Upper lobe of left lung (tissue), 6 donors: ENCODE measurements around the gene CRYBA1. TPM values are rescaled to one million over a fixed set of nuclear protein-coding genes. Genes with fewer than 3 reads are reported as not detected.

Experiments
- ATAC-seq, 2 donors: fragments of 200-7000 bp; cut with Tn5 transposase; one replicate each; pipeline ENCODE4 v1.9.1; 2022; ENCODE audit warnings: mild to moderate bottlenecking in 2 of 2, moderate library complexity in 2 of 2; ENCODE audit not compliant: low FRiP score in 2 of 2
- DNase-seq, 2 donors: peaks; one replicate each; pipeline ENCODE4 v3.0.0-alpha.2; 2019 to 2020
- H3K27ac ChIP-seq, 4 donors: fragments of 200-600 bp; sonication (generic); one replicate each; pipeline ENCODE4 v1.5.1; 2016 to 2019
- H3K27me3 ChIP-seq, 4 donors: fragments of 200-600 bp; sonication (generic); one replicate each; pipeline ENCODE4 v1.5.1; 2017 to 2019
- H3K36me3 ChIP-seq, 4 donors: fragments of 200-600 bp; sonication (generic); one replicate each; pipeline ENCODE4 v1.5.1; 2016 to 2019
- H3K4me1 ChIP-seq, 4 donors: fragments of 200-600 bp; sonication (generic); one replicate each; pipeline ENCODE4 v1.5.1; 2018 to 2019
- H3K4me3 ChIP-seq, 4 donors: fragments of 200-600 bp; sonication (generic); one replicate each; pipeline ENCODE4 v1.5.1; 2017 to 2019; ENCODE audit warnings: mild to moderate bottlenecking in 2 of 4, moderate library complexity in 1 of 4
- H3K9me3 ChIP-seq, 4 donors: fragments of 200-600 bp; sonication (generic); one replicate each; pipeline ENCODE4 v1.5.1; 2018 to 2019
- EP300 ChIP-seq, 4 donors: sonication (generic); formaldehyde crosslinking; IDR thresholded peaks; one replicate each; pipeline ENCODE4 v1.5.1; 2017; ENCODE audit warnings: antibody characterized with exemption in 4 of 4, control low read depth in 2 of 4
- POLR2A ChIP-seq, 4 donors: fragments of 450-650 bp; IDR thresholded peaks; one replicate each; pipeline ENCODE4 v1.5.1; 2016 to 2017; ENCODE audit warnings: antibody characterized with exemption in 4 of 4, mild to moderate bottlenecking in 2 of 4
- POLR2AphosphoS5 ChIP-seq, 2 donors: sonication (generic); formaldehyde crosslinking; IDR thresholded peaks; one replicate each; pipeline ENCODE4 v1.5.1; 2017; ENCODE audit warnings: antibody characterized with exemption in 2 of 2
- WGBS, 2 donors: methylation state at CpG; one replicate each; pipeline ENCODE4 v1.1.5; 2017 to 2018; 5-methylcytosine and 5-hydroxymethylcytosine counted together
- total RNA-seq, 6 donors: library from RNA; depleted of rRNA in 4 of 6; stranded (reverse); fragments of >200 nt in 4 of 6; gene quantifications; one replicate each; pipeline versions ENCODE4 v1.1.0 to v1.2.1, GENCODE V29; 2016 to 2021
- TF ChIP-seq, protein P1 (sequence below), 6 experiments: fragments of 450-650 bp in 4 of 6; fragments of 200-600 bp in 2 of 6; sonication (generic) in 2 of 6; IDR thresholded peaks; one replicate each; pipeline ENCODE4 v1.5.1; 2016 to 2019; ENCODE audit warnings: antibody characterized with exemption in 6 of 6
- donor health status: DM: no; HTN: no; CAD: no; lungs with moderate emphysema.
- donor health status: DM: no; HTN: yes; CAD: no; lungs with severe emphysema.

CRYBA1 gene
- total RNA-seq, 6 donors from 2014 or later, result not detected

- no peaks in the 10 kb centered on the region for H3K36me3 ChIP-seq
- WGBS, 2 donors, result 84 to 85% methylated on average over 8 of the region's 8 CpGs
- no peak for ATAC-seq
Observed at GRCh38 chr17:29238133-29238850, 8.4 kb upstream of the CRYBA1 start.

DNA sequence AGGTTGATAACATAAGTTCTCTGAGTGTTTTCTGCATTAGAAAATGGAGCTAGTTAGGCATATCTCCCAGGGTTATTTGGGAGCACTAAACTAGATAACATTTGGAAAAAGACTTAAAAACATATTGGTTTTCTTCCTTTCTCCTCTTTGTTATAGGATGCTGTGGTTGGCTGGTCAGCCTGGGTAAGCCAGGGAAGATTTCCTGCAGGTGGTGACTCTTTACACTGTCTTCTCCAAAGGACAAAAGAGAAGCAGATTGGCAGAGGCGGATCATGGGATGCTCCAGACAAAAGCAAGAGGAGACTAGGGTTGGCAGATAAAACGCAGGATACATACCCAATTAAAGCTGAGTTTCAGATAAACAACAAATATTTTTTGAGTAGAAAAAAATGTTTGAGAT is 6.2 kb upstream of the CRYBA1 start:
- Histone ChIP-seq H3K27ac (peak overlapping the region in 1 of 4 donors; percentile 27), H3K4me3 (no peak overlapping the region), H3K4me1 (peaks cover 0 to 9% (median 6%) of the 10 kb centered on the region in 4 donors), H3K27me3 (no peaks in the 10 kb centered on the region), H3K9me3 (no peaks in the 10 kb centered on the region), H3K36me3 (no peaks in the 10 kb centered on the region)
- ATAC-seq (no peak), DNase-seq (no peak)
- 48 to 68% methylated on average over 2 of the region's 2 CpGs for WGBS, 2 donors
- TF ChIP-seq EP300 (IDR thresholded peaks at IDR 0.05), result no peak
- TF ChIP-seq POLR2AphosphoS5 (IDR thresholded peaks at IDR 0.05), result no peak
- TF ChIP-seq POLR2A (IDR thresholded peaks at IDR 0.05), result no peak

More at GRCh38 chr17:29238133-29238850, 8.4 kb upstream of the CRYBA1 start:
- Histone ChIP-seq H3K4me1 (peaks cover 0 to 9% (median 6%) of the 10 kb centered on the region in 4 donors), H3K9me3 (no peaks in the 10 kb centered on the region), H3K4me3 (no peak overlapping the region), H3K27me3 (no peaks in the 10 kb centered on the region), H3K27ac (no peak overlapping the region)
- no peak for TF ChIP-seq POLR2AphosphoS5 (IDR thresholded peaks at IDR 0.05)
- TF ChIP-seq, protein P1, sequence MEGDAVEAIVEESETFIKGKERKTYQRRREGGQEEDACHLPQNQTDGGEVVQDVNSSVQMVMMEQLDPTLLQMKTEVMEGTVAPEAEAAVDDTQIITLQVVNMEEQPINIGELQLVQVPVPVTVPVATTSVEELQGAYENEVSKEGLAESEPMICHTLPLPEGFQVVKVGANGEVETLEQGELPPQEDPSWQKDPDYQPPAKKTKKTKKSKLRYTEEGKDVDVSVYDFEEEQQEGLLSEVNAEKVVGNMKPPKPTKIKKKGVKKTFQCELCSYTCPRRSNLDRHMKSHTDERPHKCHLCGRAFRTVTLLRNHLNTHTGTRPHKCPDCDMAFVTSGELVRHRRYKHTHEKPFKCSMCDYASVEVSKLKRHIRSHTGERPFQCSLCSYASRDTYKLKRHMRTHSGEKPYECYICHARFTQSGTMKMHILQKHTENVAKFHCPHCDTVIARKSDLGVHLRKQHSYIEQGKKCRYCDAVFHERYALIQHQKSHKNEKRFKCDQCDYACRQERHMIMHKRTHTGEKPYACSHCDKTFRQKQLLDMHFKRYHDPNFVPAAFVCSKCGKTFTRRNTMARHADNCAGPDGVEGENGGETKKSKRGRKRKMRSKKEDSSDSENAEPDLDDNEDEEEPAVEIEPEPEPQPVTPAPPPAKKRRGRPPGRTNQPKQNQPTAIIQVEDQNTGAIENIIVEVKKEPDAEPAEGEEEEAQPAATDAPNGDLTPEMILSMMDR (IDR thresholded peaks at IDR 0.05), result no peak
- no peak for TF ChIP-seq EP300 (IDR thresholded peaks at IDR 0.05)
- TF ChIP-seq POLR2A (IDR thresholded peaks at IDR 0.05), result no peak
- no peak for DNase-seq

DNA sequence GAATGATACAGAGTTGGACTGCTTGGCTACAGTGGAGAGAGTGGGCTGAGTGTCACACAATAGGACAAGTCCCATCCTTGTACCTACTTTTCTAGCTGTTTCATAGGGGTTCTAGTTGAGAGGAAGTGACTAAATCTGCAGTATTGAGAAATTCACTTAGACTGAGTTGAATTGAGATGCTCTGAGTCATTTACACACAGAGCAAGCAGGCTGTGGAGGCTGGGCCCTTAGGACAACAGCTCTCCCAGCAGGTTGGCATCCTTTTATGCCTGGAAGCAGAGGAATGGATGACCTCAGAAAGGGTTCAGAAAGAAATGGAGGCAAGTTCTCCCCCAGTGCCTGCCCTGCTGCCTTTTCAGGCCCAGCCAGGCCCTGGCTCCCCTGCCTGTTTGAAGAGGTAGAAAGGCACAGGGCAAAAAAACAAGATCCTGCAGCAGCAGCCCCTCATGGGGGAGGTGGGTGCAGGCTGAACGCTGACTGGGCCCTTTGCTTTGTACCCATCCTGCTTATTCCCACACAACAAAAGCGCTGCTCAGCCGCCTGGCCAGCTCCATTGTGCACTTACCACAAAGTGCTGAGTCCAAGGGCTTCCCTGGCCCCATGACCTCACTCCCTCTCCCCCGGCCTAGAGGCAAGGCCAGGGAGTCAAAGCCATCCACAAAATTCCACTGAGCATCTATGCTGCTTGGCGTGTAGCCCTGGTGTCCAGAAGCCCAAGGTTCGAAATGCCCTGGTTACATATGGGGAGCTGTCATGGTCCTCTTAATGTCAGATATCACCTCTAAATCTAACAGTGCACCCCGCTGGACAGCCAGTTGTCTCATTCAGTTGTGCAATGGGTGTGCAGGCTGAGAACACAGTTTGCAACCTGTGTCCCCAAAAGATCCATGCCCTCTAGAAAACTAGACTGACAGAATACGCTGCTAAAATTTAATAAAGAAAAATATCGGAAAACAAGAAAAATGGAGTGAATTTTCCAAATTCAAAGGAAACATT is 5.4 kb upstream of the CRYBA1 start:
- Histone ChIP-seq H3K36me3 (no peaks in the 10 kb centered on the region), H3K9me3 (no peaks in the 10 kb centered on the region), H3K27me3 (no peaks in the 10 kb centered on the region), H3K4me3 (no peak overlapping the region), H3K27ac (peak overlapping the region in 1 of 4 donors; percentile 27), H3K4me1 (peaks cover 0 to 9% (median 6%) of the 10 kb centered on the region in 4 donors)
- peak; percentile 81 to 91 for ATAC-seq
- peak in 1 of 2 donors; percentile 51 for DNase-seq
- peak; percentile 11 to 14 for TF ChIP-seq POLR2AphosphoS5 (IDR thresholded peaks at IDR 0.05)
- TF ChIP-seq, protein P1 (IDR thresholded peaks at IDR 0.05), result no peak
- TF ChIP-seq EP300 (IDR thresholded peaks at IDR 0.05), result no peak
- TF ChIP-seq POLR2A (IDR thresholded peaks at IDR 0.05), result no peak
- WGBS, 2 donors, result 87 to 91% methylated on average over 5 to 9 of the region's 9 CpGs

GRCh38 chr17:29242051-29242450 is 4.6 kb upstream of the CRYBA1 start:
- 92 to 100% methylated on average over 1 of the region's 1 CpG for WGBS, 2 donors
- no peak overlapping the region for H3K4me3 ChIP-seq
- DNase-seq (no peak), ATAC-seq (no peak)
- no peak overlapping the region for H3K27ac ChIP-seq
- H3K4me1 ChIP-seq, result peaks cover 0 to 9% (median 6%) of the 10 kb centered on the region in 4 donors
- no peaks in the 10 kb centered on the region for H3K27me3 ChIP-seq
- TF ChIP-seq, protein P1 (IDR thresholded peaks at IDR 0.05), result no peak
- no peak for TF ChIP-seq POLR2A (IDR thresholded peaks at IDR 0.05)
- no peak for TF ChIP-seq POLR2AphosphoS5 (IDR thresholded peaks at IDR 0.05)
- TF ChIP-seq EP300 (IDR thresholded peaks at IDR 0.05), result no peak
- H3K36me3 ChIP-seq, result no peaks in the 10 kb centered on the region
- no peaks in the 10 kb centered on the region for H3K9me3 ChIP-seq

GRCh38 chr17:29242790-29243189 is 3.9 kb upstream of the CRYBA1 start:
- ATAC-seq, result no peak
- Histone ChIP-seq H3K9me3 (no peaks in the 10 kb centered on the region), H3K4me1 (peaks cover 0 to 9% (median 6%) of the 10 kb centered on the region in 4 donors), H3K4me3 (no peak overlapping the region), H3K27ac (no peak overlapping the region), H3K27me3 (no peaks in the 10 kb centered on the region), H3K36me3 (no peaks in the 10 kb centered on the region)
- TF ChIP-seq POLR2AphosphoS5 (IDR thresholded peaks at IDR 0.05) (no peak), POLR2A (IDR thresholded peaks at IDR 0.05) (no peak), EP300 (IDR thresholded peaks at IDR 0.05) (no peak)
- TF ChIP-seq, protein P1 (IDR thresholded peaks at IDR 0.05), result no peak
- DNase-seq, result no peak
- 94 to 96% methylated on average over 6 of the region's 6 CpGs for WGBS, 2 donors
